ENCODE results near the gene SIRPA.

The SIRPA gene

DNA sequence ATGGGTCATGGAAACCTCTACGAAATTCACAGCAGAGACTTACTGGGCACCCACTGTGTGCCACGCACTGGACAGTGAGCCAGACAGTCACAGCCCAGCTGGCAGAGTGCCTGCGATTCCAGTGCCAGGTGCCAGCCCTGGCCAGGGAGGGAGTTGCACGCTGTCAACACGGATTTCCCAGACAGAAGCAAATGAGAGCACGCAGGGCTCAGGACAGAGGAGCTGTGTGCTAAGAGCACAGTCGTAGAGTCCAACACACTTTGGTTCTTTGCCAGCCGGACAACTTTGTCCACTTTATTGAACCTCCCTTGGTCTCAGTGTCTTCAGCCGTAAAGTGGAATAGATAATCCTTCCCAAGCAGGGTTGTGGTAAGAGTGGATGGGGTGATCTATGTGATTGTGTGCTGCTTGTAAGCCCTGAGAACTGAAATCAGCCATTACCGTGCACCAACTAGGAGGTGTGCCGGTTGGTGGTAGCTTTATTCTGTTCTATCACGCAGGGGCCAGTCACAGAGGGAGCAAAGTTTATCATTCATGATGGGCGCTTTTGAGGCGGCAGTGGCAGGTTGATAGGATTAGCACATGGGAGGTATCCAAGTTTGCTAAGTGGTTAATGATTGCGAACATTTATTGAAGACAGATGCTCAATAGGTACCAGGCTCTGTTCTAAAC lies 40.6 kb downstream of the SIRPA start:
- H3K4me3 ChIP-seq (ENCODE audit: control insufficient read depth, low read depth, low read length) = no peak overlapping the region
- TF ChIP-seq, protein P1, sequence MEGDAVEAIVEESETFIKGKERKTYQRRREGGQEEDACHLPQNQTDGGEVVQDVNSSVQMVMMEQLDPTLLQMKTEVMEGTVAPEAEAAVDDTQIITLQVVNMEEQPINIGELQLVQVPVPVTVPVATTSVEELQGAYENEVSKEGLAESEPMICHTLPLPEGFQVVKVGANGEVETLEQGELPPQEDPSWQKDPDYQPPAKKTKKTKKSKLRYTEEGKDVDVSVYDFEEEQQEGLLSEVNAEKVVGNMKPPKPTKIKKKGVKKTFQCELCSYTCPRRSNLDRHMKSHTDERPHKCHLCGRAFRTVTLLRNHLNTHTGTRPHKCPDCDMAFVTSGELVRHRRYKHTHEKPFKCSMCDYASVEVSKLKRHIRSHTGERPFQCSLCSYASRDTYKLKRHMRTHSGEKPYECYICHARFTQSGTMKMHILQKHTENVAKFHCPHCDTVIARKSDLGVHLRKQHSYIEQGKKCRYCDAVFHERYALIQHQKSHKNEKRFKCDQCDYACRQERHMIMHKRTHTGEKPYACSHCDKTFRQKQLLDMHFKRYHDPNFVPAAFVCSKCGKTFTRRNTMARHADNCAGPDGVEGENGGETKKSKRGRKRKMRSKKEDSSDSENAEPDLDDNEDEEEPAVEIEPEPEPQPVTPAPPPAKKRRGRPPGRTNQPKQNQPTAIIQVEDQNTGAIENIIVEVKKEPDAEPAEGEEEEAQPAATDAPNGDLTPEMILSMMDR (IDR thresholded peaks at IDR 0.05; ENCODE audit: control insufficient read depth, insufficient read depth, low read depth, low read length, missing control alignments) = no peak
- no peak for DNase-seq (ENCODE audit: low read depth)

DNA sequence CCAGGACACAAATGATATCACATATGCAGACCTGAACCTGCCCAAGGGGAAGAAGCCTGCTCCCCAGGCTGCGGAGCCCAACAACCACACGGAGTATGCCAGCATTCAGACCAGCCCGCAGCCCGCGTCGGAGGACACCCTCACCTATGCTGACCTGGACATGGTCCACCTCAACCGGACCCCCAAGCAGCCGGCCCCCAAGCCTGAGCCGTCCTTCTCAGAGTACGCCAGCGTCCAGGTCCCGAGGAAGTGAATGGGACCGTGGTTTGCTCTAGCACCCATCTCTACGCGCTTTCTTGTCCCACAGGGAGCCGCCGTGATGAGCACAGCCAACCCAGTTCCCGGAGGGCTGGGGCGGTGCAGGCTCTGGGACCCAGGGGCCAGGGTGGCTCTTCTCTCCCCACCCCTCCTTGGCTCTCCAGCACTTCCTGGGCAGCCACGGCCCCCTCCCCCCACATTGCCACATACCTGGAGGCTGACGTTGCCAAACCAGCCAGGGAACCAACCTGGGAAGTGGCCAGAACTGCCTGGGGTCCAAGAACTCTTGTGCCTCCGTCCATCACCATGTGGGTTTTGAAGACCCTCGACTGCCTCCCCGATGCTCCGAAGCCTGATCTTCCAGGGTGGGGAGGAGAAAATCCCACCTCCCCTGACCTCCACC lies 42.2 kb downstream of the SIRPA start:
- DNase-seq (ENCODE audit: low read depth) = no peak
- TF ChIP-seq, protein P1 (IDR thresholded peaks at IDR 0.05; ENCODE audit: control insufficient read depth, insufficient read depth, low read depth, low read length, missing control alignments) = no peak
- H3K4me3 ChIP-seq (ENCODE audit: control insufficient read depth, low read depth, low read length) = no peak overlapping the region

DNA sequence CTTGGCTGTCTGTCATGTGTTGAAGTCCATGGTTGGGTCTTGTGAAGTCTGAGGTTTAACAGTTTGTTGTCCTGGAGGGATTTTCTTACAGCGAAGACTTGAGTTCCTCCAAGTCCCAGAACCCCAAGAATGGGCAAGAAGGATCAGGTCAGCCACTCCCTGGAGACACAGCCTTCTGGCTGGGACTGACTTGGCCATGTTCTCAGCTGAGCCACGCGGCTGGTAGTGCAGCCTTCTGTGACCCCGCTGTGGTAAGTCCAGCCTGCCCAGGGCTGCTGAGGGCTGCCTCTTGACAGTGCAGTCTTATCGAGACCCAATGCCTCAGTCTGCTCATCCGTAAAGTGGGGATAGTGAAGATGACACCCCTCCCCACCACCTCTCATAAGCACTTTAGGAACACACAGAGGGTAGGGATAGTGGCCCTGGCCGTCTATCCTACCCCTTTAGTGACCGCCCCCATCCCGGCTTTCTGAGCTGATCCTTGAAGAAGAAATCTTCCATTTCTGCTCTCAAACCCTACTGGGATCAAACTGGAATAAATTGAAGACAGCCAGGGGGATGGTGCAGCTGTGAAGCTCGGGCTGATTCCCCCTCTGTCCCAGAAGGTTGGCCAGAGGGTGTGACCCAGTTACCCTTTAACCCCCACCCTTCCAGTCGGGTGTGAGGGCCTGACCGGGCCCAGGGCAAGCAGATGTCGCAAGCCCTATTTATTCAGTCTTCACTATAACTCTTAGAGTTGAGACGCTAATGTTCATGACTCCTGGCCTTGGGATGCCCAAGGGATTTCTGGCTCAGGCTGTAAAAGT lies 43.5 kb downstream of the SIRPA start:
- H3K4me3 ChIP-seq (ENCODE audit: control insufficient read depth, low read depth, low read length) = no peak overlapping the region
- no peak for DNase-seq (ENCODE audit: low read depth)

DNA sequence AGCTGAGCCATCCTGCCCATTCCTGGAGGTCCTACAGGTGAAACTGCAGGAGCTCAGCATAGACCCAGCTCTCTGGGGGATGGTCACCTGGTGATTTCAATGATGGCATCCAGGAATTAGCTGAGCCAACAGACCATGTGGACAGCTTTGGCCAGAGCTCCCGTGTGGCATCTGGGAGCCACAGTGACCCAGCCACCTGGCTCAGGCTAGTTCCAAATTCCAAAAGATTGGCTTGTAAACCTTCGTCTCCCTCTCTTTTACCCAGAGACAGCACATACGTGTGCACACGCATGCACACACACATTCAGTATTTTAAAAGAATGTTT lies 44.0 kb downstream of the SIRPA start:
- H3K4me3 ChIP-seq (ENCODE audit: control insufficient read depth, low read depth, low read length) = no peak overlapping the region
- DNase-seq (ENCODE audit: low read depth) = no peak
- TF ChIP-seq, protein P1 (IDR thresholded peaks at IDR 0.05; ENCODE audit: control insufficient read depth, insufficient read depth, low read depth, low read length, missing control alignments) = no peak

More for the DNA sequence above, 43.5 kb downstream of the SIRPA start:
- TF ChIP-seq, protein P1 (IDR thresholded peaks at IDR 0.05; ENCODE audit: control insufficient read depth, insufficient read depth, low read depth, low read length, missing control alignments) = no peak

DNA sequence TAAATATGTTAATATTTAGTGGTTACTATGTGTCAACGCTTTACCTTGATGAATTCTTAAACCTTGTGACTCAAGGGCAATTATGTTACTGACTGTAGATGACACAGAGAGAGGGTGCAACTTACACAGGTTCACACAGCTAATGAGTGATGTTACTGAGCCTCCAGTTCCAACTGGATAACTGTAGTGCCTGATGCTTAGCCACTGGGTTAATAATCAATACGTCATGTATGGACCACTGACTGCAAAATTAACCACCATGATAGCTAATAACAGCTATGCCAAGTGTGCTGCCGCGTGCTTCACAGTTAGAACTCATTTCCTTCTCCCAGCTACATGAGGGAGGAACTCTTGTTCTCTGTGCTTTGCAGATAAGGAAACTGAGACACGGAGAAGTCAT lies 45.4 kb downstream of the SIRPA start:
- TF ChIP-seq, protein P1 (IDR thresholded peaks at IDR 0.05; ENCODE audit: control insufficient read depth, insufficient read depth, low read depth, low read length, missing control alignments) = no peak
- H3K4me3 ChIP-seq (ENCODE audit: control insufficient read depth, low read depth, low read length) = no peak overlapping the region
- DNase-seq (ENCODE audit: low read depth) = no peak

DNA sequence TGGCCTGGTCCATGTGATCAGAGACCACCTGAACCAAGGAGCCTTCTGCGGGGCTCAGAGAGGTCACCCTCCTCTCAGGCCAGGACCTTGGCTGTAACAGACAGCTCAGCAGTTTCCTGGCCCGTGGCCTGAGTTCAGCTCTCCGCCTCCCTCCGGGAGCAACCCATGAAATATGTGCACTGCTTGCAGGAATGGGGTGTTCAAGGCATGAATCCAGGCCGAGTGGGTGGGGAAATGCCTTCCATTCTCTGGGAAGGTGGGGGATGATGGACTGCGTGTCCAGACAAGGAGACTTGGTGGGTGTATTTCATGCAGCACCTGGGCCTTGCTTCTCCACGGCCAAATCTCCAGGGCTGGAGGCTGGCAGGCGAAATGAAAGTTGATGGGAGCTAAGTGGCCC lies 46.0 kb downstream of the SIRPA start:
- H3K4me3 ChIP-seq (ENCODE audit: control insufficient read depth, low read depth, low read length) = no peak overlapping the region
- no peak for DNase-seq (ENCODE audit: low read depth)
- TF ChIP-seq, protein P1 (IDR thresholded peaks at IDR 0.05; ENCODE audit: control insufficient read depth, insufficient read depth, low read depth, low read length, missing control alignments) = no peak
